LNCaP clone FGC (cell line): ENCODE results near the gene MAEA.

ENCODE experiments used
- DNase-seq: peaks from one replicate; pipeline ENCODE4 v3.0.0-alpha.2; 2011; ENCODE audit warnings: low read depth
- H3K4me3 ChIP-seq: 2 replicates; pipeline ENCODE4 v1.5.1; 2011; ENCODE audit warnings: mild to moderate bottlenecking, low read depth, low read length, control low read depth
- TF ChIP-seq, protein P1 (sequence below): IDR thresholded peaks from 2 replicates; pipeline ENCODE4 v1.5.1; 2012; ENCODE audit warnings: mild to moderate bottlenecking; ENCODE audit not compliant: control insufficient read depth, insufficient read depth; ENCODE audit errors: extremely low read depth

MAEA gene

DNA sequence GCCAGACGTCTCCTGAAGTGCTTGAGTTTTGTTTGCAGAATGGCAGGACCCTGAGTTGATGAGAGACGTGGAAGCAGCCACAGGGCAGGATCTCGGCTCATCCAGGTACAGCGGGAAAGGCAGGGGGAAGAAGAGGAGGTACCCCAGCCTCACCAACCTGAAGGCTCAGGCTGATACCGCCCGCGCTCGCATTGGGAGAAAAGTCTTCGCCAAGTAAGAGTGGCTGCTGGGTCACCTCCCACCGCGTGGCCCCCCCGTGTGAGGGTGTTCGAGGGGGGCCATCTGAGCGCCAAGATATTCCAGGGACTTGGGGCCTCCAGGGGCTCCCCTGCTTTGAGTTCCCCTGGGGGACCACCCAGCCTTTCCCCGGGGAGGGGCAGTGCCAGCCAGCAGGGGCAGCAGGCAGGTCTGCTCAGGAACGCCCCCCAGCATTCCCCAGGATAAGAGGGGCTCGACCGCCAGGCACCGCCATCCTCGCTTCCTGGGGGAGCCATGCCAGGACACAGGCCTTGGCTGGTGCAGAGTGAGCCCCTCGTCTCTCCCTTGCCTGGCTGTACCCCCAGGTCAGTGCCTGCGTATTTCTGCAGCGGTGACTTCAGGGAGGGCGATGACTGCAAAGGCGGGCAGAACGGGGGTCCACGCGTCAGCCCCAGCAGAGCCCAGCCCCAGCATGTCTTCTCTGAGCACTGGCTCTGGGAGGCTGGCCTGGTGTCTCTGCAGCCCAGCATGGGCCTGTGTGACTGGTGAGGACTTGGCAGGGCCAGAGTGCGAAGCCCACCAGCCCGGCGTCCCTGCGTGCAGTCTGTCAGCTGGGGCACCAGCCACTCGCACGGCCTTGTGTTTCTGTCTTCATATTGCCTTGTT is 94.3 kb downstream of the MAEA start:
- DNase-seq = no peak
- no peak overlapping the region for H3K4me3 ChIP-seq
- TF ChIP-seq, protein P1, sequence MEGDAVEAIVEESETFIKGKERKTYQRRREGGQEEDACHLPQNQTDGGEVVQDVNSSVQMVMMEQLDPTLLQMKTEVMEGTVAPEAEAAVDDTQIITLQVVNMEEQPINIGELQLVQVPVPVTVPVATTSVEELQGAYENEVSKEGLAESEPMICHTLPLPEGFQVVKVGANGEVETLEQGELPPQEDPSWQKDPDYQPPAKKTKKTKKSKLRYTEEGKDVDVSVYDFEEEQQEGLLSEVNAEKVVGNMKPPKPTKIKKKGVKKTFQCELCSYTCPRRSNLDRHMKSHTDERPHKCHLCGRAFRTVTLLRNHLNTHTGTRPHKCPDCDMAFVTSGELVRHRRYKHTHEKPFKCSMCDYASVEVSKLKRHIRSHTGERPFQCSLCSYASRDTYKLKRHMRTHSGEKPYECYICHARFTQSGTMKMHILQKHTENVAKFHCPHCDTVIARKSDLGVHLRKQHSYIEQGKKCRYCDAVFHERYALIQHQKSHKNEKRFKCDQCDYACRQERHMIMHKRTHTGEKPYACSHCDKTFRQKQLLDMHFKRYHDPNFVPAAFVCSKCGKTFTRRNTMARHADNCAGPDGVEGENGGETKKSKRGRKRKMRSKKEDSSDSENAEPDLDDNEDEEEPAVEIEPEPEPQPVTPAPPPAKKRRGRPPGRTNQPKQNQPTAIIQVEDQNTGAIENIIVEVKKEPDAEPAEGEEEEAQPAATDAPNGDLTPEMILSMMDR = no peak

DNA sequence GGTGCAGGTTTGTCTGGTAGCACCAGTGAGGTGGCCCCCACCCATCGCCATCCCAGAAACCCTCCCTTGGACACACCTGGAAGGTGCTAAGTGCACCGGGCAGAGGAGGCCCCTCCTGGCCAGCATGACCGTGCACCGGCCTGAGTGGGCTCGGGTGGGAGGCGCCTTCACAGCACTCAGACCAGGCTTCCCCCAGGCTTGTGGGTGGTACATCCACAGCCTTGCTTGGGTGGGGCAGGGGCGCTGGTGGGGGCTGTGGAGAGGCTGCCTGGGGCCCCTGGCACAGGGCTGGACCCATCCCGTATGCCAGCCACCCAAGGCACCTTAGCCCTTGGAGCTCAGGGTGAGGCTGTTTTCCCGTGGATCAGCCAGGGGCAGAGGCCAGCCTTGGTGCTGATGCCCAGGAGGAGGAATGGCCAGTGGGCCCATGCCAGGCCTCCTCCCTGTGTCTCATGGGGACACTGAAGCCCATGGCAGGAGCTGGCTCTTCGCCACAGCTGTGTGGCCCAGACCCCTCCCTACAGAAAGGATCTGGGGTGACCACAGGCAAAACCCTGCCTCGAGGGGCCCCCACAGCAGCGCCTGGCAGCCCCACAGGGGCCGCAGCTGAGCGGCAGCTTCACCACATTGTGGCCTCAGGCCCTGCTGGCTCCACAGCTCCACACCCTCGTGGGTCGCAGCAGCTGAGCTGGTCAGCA is 95.1 kb downstream of the MAEA start:
- TF ChIP-seq, protein P1 = no peak
- H3K4me3 ChIP-seq = no peak overlapping the region
- DNase-seq = no peak

DNA sequence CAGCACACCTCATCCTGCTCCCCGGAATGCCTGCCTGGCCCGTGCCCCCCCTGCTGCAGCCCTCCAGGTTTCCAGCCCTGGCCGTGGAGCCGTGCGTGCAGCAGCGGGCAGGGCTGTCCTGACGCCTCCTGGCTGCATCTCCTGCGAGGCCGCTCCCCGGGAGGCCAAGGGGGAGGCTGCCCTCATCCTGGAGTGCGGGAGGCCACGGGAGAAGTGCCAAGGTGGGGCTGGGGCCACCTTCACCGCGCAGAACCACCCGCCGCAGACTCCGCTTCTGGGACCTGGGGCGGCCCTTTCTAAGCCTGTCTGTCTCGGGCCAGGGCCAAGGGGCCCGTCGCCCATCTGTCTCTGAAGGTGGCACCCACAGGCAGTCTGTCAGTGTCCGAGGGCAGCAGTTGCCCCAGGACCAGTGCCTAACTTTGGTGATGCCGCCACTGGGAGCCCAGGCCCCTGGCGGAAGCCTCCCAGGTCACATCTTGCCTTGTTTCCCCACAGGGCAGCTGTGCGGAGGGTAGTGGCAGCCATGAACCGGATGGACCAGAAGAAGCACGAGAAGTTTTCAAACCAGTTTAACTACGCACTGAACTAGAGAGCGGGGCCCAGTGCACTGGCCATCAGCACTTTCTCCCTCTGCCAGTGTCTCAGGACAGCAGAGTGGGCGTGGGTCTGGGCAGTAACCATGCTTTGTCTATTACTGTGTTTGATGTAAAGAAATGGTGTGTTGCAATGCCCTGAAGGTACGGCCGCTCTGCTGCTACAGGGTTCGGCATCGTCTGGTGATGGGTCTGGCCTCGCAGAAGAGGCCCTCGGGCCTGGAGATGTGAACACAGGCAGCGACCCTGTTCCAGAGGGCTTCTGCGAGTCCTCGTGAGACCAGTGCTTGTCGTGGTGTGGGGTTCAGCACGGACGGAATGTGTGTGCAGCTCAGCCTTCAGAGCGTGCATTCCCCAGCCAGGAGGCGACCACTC is 96.0 kb downstream of the MAEA start:
- no peak for DNase-seq
- TF ChIP-seq, protein P1 = no peak
- no peak overlapping the region for H3K4me3 ChIP-seq
